A673 (cell line): ENCODE results near the gene UBE2K. TPM values are rescaled to one million over a fixed set of nuclear protein-coding genes. Genes with fewer than 3 reads are reported as not detected.
"Not testable (repeated sequence)": the region's sequence is repeated elsewhere in the genome, so short reads cannot be mapped to it uniquely, and the experiment has no call there.

Experiments used
- BruUV-seq: library from RNA; stranded (reverse); fragments of 400-500 nt; replicated peaks from 2 replicates; lab custom pipeline; 2021; lab: Mats Ljungman, UMichigan
- CTCF ChIA-PET: fragments of 300-600 bp; sonication (Branson Sonifier 250); formaldehyde crosslinking; loops from one replicate; lab custom pipeline; 2022; ENCODE audit warnings: antibody characterized with exemption; lab: Charles Lee
- POLR2A ChIA-PET: fragments of 300-600 bp; sonication (Branson Sonifier 250); formaldehyde crosslinking; loops from one replicate; lab custom pipeline; 2022; ENCODE audit warnings: antibody characterized with exemption; ENCODE audit not compliant: low non-redundant PET; lab: Charles Lee
- DNase-seq: peaks from one replicate; pipeline ENCODE4 v3.0.0-alpha.2; 2015; ENCODE audit warnings: low spot score
- H3K27ac ChIP-seq: fragments of 200-600 bp; sonication (generic); 2 replicates; pipeline ENCODE4 v1.5.1; 2016; ENCODE audit warnings: mixed run types, low read depth, mild to moderate bottlenecking, mixed read lengths, antibody characterized with exemption, low read length; ENCODE audit not compliant: poor library complexity, severe bottlenecking
- H3K27me3 ChIP-seq: fragments of 200-600 bp; sonication (generic); replicated peaks from 2 replicates; pipeline ENCODE4 v1.6.1; 2017; ENCODE audit warnings: mixed run types, low read depth, mild to moderate bottlenecking, mixed read lengths, antibody characterized with exemption, low read length; ENCODE audit not compliant: insufficient read depth, poor library complexity
- H3K36me3 ChIP-seq: fragments of 200-600 bp; sonication (generic); 2 replicates; pipeline ENCODE4 v1.6.1; 2016; ENCODE audit warnings: mixed run types, mild to moderate bottlenecking, mixed read lengths, antibody characterized with exemption, low read length; ENCODE audit not compliant: insufficient read depth, poor library complexity, severe bottlenecking
- H3K4me1 ChIP-seq: fragments of 200-600 bp; sonication (generic); 2 replicates; pipeline ENCODE4 v1.6.1; 2017; ENCODE audit warnings: mixed run types, mild to moderate bottlenecking, mixed read lengths, antibody characterized with exemption, low read length; ENCODE audit not compliant: insufficient read depth, poor library complexity, severe bottlenecking
- H3K4me3 ChIP-seq: fragments of 200-600 bp; sonication (generic); 2 replicates; pipeline ENCODE4 v1.5.1; 2016; ENCODE audit warnings: low read depth, mixed run types, mild to moderate bottlenecking, mixed read lengths, low read length; ENCODE audit not compliant: poor library complexity, severe bottlenecking
- H3K9me3 ChIP-seq: fragments of 200-600 bp; sonication (generic); 2 replicates; pipeline ENCODE4 v1.6.1; 2016; ENCODE audit warnings: mixed run types, low read depth, mild to moderate bottlenecking, mixed read lengths, antibody characterized with exemption, low read length; ENCODE audit not compliant: poor library complexity, severe bottlenecking
- CTCF ChIP-seq: fragments of 300-800, 200-600 bp; sonication (generic); conservative IDR thresholded peaks from 2 replicates; pipeline ENCODE4 v1.5.1; 2017; ENCODE audit warnings: low read depth, mild to moderate bottlenecking, antibody characterized with exemption, low read length, moderate library complexity, mixed read lengths
- EZH2 ChIP-seq: fragments of 200-600 bp; sonication (generic); IDR thresholded peaks from 2 replicates; pipeline ENCODE4 v1.6.1; 2017; ENCODE audit warnings: borderline replicate concordance, low read depth, mild to moderate bottlenecking, mixed read lengths, antibody characterized with exemption, low read length; ENCODE audit not compliant: poor library complexity, severe bottlenecking
- intact Hi-C: fragments of 100-400 bp; cut with micrococcal nuclease; formaldehyde crosslinking; loops from one replicate; pipeline ENCODE4 v1.10.0; 2022; ENCODE audit not compliant: unreplicated experiment
- total RNA-seq: library from RNA; stranded (reverse); gene quantifications from 2 replicates; pipeline ENCODE4 v1.2.3, GENCODE V29; 2021

Gene UBE2K
- total RNA-seq, 1 experiment from 2014 or later = 137 TPM

GRCh38 chr4:39716356-39716755, 18.4 kb downstream of the UBE2K start:
- TF ChIP-seq CTCF = no peak
- no peak for TF ChIP-seq EZH2
- intact Hi-C loops = no loop called here
- H3K9me3 ChIP-seq = no peaks in the 10 kb centered on the region
- H3K4me1 ChIP-seq = peaks cover 4% of the 10 kb centered on the region
- H3K36me3 ChIP-seq = peaks cover 5% of the 10 kb centered on the region
- ChIA-PET POLR2A (no interaction called here), CTCF (no interaction called here)
- no peaks in the 10 kb centered on the region for H3K27me3 ChIP-seq
- no peak overlapping the region for H3K27ac ChIP-seq
- H3K4me3 ChIP-seq = no peak overlapping the region
- no TSS peak for BruUV-seq
- DNase-seq = no peak

DNA sequence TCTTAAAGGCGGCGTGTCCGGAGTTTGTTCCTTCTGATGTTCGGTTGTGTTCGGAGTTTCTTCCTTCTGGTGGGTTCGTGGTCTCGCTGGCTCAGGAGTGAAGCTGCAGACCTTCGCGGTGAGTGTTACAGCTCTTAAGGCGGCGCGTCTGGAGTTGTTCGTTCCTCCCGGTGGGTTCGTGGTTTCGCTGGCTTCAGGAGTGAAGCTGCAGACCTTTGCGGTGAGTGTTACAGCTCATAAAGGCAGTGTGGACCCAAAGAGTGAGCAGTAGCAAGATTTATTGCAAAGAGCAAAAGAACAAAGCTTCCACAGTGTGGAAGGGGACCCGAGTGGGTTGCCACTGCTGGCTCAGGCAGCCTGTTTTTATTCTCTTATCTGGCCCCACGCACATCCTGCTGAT, 19.8 kb downstream of the UBE2K start:
- POLR2A ChIA-PET = not testable (repeated sequence)

GRCh38 chr4:39718366-39719323, 20.7 kb downstream of the UBE2K start:
- no peak for DNase-seq
- Histone ChIP-seq H3K27ac (no peak overlapping the region), H3K4me1 (peaks cover 4% of the 10 kb centered on the region), H3K27me3 (no peaks in the 10 kb centered on the region), H3K36me3 (peaks cover 5% of the 10 kb centered on the region), H3K9me3 (no peaks in the 10 kb centered on the region), H3K4me3 (no peak overlapping the region)
- POLR2A ChIA-PET = no interaction called here
- no TSS peak for BruUV-seq
- TF ChIP-seq CTCF = no peak
- TF ChIP-seq EZH2 = no peak
- intact Hi-C loops = no loop called here
- CTCF ChIA-PET = no interaction called here

More for the DNA sequence above, 19.8 kb downstream of the UBE2K start:
- H3K36me3 ChIP-seq, H3K4me1 ChIP-seq, BruUV-seq, H3K27me3 ChIP-seq, H3K9me3 ChIP-seq, H3K4me3 ChIP-seq, intact Hi-C loops, H3K27ac ChIP-seq, CTCF ChIA-PET, DNase-seq: not testable (repeated sequence)
